HL-60 (cell line): ENCODE data around the gene AFAP1.

ENCODE experiments used
- GABPA ChIP-seq: IDR thresholded peaks from 2 replicates; pipeline ENCODE4 v1.6.1; 2012; ENCODE audit warnings: low read depth
- POLR2AphosphoS5 ChIP-seq: IDR thresholded peaks from 2 replicates; pipeline ENCODE4 v1.6.1; 2012; ENCODE audit warnings: low read depth
- TF ChIP-seq, protein P1 (sequence below): IDR thresholded peaks from one replicate; pipeline ENCODE4 v1.5.1; 2011; ENCODE audit warnings: low read length, control low read depth, inconsistent platforms; ENCODE audit not compliant: insufficient read depth
- TF ChIP-seq, protein P2 (sequence below): IDR thresholded peaks from 2 replicates; pipeline ENCODE4 v1.6.1; 2012; ENCODE audit warnings: low read depth; ENCODE audit not compliant: insufficient replicate concordance

DNA sequence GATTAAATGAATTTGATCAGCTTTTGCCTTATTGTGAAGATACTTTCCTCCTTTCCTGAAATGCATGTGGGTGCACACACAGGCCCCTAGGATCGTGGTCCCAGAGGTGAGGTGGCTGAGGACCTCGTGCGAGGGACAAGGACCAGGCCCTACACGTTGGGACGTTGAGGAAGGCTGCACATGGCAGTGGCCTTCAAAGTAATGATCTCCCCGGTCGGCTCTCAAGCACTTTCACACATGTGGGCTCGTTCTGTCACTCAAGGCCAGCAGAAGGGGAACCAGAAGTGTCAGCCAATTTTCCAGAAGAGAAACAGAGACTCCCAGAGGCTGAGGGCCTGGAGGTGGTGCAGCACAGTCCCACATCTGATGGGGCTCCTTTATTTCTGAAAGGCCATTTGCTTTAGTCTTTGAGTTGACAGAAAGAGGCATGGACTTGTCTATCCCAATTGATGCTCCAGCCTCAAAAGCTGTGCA lies 196.8 kb downstream of the AFAP1 start:
- TF ChIP-seq, protein P1, sequence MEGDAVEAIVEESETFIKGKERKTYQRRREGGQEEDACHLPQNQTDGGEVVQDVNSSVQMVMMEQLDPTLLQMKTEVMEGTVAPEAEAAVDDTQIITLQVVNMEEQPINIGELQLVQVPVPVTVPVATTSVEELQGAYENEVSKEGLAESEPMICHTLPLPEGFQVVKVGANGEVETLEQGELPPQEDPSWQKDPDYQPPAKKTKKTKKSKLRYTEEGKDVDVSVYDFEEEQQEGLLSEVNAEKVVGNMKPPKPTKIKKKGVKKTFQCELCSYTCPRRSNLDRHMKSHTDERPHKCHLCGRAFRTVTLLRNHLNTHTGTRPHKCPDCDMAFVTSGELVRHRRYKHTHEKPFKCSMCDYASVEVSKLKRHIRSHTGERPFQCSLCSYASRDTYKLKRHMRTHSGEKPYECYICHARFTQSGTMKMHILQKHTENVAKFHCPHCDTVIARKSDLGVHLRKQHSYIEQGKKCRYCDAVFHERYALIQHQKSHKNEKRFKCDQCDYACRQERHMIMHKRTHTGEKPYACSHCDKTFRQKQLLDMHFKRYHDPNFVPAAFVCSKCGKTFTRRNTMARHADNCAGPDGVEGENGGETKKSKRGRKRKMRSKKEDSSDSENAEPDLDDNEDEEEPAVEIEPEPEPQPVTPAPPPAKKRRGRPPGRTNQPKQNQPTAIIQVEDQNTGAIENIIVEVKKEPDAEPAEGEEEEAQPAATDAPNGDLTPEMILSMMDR, result no peak
- no peak for TF ChIP-seq POLR2AphosphoS5
- TF ChIP-seq, protein P2, sequence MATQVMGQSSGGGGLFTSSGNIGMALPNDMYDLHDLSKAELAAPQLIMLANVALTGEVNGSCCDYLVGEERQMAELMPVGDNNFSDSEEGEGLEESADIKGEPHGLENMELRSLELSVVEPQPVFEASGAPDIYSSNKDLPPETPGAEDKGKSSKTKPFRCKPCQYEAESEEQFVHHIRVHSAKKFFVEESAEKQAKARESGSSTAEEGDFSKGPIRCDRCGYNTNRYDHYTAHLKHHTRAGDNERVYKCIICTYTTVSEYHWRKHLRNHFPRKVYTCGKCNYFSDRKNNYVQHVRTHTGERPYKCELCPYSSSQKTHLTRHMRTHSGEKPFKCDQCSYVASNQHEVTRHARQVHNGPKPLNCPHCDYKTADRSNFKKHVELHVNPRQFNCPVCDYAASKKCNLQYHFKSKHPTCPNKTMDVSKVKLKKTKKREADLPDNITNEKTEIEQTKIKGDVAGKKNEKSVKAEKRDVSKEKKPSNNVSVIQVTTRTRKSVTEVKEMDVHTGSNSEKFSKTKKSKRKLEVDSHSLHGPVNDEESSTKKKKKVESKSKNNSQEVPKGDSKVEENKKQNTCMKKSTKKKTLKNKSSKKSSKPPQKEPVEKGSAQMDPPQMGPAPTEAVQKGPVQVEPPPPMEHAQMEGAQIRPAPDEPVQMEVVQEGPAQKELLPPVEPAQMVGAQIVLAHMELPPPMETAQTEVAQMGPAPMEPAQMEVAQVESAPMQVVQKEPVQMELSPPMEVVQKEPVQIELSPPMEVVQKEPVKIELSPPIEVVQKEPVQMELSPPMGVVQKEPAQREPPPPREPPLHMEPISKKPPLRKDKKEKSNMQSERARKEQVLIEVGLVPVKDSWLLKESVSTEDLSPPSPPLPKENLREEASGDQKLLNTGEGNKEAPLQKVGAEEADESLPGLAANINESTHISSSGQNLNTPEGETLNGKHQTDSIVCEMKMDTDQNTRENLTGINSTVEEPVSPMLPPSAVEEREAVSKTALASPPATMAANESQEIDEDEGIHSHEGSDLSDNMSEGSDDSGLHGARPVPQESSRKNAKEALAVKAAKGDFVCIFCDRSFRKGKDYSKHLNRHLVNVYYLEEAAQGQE, result no peak
- no peak for TF ChIP-seq GABPA
